Ishikawa (cell line): Measurements from ENCODE around the gene STH.

Experiments
- CEBPB ChIP-seq: IDR thresholded peaks from 2 replicates; pipeline ENCODE4 v1.6.1; 2012
- CREB1 ChIP-seq: IDR thresholded peaks from 2 replicates; pipeline ENCODE4 v1.6.1; 2012; ENCODE audit warnings: low read depth
- EGR1 ChIP-seq: IDR thresholded peaks from 2 replicates; pipeline ENCODE4 v1.6.1; 2012
- EP300 ChIP-seq: IDR thresholded peaks from 2 replicates; pipeline ENCODE4 v1.6.1; 2012; ENCODE audit warnings: borderline replicate concordance
- FOXM1 ChIP-seq: IDR thresholded peaks from 2 replicates; pipeline ENCODE4 v1.6.1; 2012; ENCODE audit warnings: low read depth, borderline replicate concordance
- MAX ChIP-seq: IDR thresholded peaks from 2 replicates; pipeline ENCODE4 v1.6.1; 2012
- NFIC ChIP-seq: IDR thresholded peaks from 2 replicates; pipeline ENCODE4 v1.6.1; 2012
- RAD21 ChIP-seq: IDR thresholded peaks from 2 replicates; pipeline ENCODE4 v1.6.1; 2012; ENCODE audit warnings: low read depth
- REST ChIP-seq: IDR thresholded peaks from 2 replicates; pipeline ENCODE4 v1.6.1; 2012; ENCODE audit warnings: low read depth, mild to moderate bottlenecking
- TAF1 ChIP-seq: IDR thresholded peaks from 2 replicates; pipeline ENCODE4 v1.6.1; 2012; ENCODE audit warnings: low read depth, mild to moderate bottlenecking
- TCF12 ChIP-seq: IDR thresholded peaks from 2 replicates; pipeline ENCODE4 v1.6.1; 2012; ENCODE audit warnings: low read depth
- TEAD4 ChIP-seq: IDR thresholded peaks from 2 replicates; pipeline ENCODE4 v1.6.1; 2012
- USF1 ChIP-seq: IDR thresholded peaks from 2 replicates; pipeline ENCODE4 v1.6.1; 2012
- YY1 ChIP-seq: IDR thresholded peaks from 2 replicates; pipeline ENCODE4 v1.6.1; 2012; ENCODE audit warnings: low read depth
- ZBTB7A ChIP-seq: IDR thresholded peaks from 2 replicates; pipeline ENCODE4 v1.6.1; 2012; ENCODE audit warnings: low read depth

The STH gene

GRCh38 chr17:45976755-45977505 is 22.1 kb upstream of the STH start:
- TF ChIP-seq EP300 (no peak), ZBTB7A (no peak), CREB1 (no peak), TAF1 (no peak), TCF12 (no peak), MAX (no peak), TEAD4 (no peak), CEBPB (no peak), USF1 (no peak), FOXM1 (no peak), EGR1 (no peak), YY1 (no peak), REST (no peak), NFIC (no peak), RAD21 (no peak)

GRCh38 chr17:45977506-45977824 is 21.6 kb upstream of the STH start:
- no peak for TF ChIP-seq TAF1
- no peak for TF ChIP-seq USF1
- no peak for TF ChIP-seq CEBPB
- TF ChIP-seq EP300: no peak
- TF ChIP-seq TEAD4: no peak
- no peak for TF ChIP-seq MAX
- no peak for TF ChIP-seq CREB1
- TF ChIP-seq ZBTB7A: no peak
- TF ChIP-seq RAD21: no peak
- TF ChIP-seq NFIC: no peak
- no peak for TF ChIP-seq EGR1
- TF ChIP-seq REST: no peak
- no peak for TF ChIP-seq FOXM1
- no peak for TF ChIP-seq TCF12
- no peak for TF ChIP-seq YY1

GRCh38 chr17:45977976-45978626 is 20.9 kb upstream of the STH start:
- TF ChIP-seq TAF1 (no peak), CEBPB (no peak), CREB1 (no peak), EGR1 (no peak), FOXM1 (no peak), TEAD4 (no peak), YY1 (no peak), REST (no peak), NFIC (no peak)

- TF ChIP-seq RAD21 (no peak), REST (no peak), YY1 (no peak), USF1 (no peak), NFIC (no peak), FOXM1 (no peak)
Measured at GRCh38 chr17:45979137-45979536, 19.9 kb upstream of the STH start.
